Endothelial cell of umbilical vein (primary cell): ENCODE measurements around the gene SESTD1. TPM values are rescaled to one million over a fixed set of nuclear protein-coding genes. Genes with fewer than 3 reads are reported as not detected.

ENCODE experiments used
- BruUV-seq: library from RNA; stranded (reverse); fragments of 400-500 nt; replicated peaks from 2 replicates; lab custom pipeline; 2021; lab: Mats Ljungman, UMichigan
- CTCF ChIA-PET: fragments of 300-600, 350-600 bp; sonication (Branson Sonifier 250); formaldehyde crosslinking; loops from one replicate; lab custom pipeline; 2021; ENCODE audit warnings: antibody characterized with exemption, inconsistent platforms; lab: Charles Lee
- POLR2A ChIA-PET: fragments of 300-600, 350-600 bp; sonication (Branson Sonifier 250); formaldehyde crosslinking; loops from one replicate; lab custom pipeline; 2021; ENCODE audit warnings: antibody characterized with exemption, inconsistent platforms; lab: Charles Lee
- DNase-seq: peaks from one replicate; pipeline ENCODE4 v3.0.0-alpha.2; 2011; ENCODE audit warnings: low read depth, low spot score
- FAIRE-seq: peaks from 2 replicates; lab custom pipeline; 2011; peaks lifted over from hg19 to GRCh38; lab: Jason Lieb, UNC
- H2AFZ ChIP-seq: 2 replicates; pipeline ENCODE4 v1.6.0; 2012; ENCODE audit warnings: low read depth, low read length, control low read depth, inconsistent platforms
- H3K27ac ChIP-seq: 2 replicates; pipeline ENCODE4 v1.5.1; 2011; ENCODE audit warnings: low read depth, mild to moderate bottlenecking, control low read depth, low read length, moderate library complexity; ENCODE audit not compliant: insufficient read depth
- H3K27me3 ChIP-seq, 2 experiments: 2 replicates each; pipeline versions ENCODE4 v1.6.0 to v1.6.1; 2011; ENCODE audit warnings: low read length in 2 of 2, mixed read lengths in 1 of 2; ENCODE audit not compliant: control insufficient read depth in 2 of 2, insufficient read depth in 2 of 2
- H3K36me3 ChIP-seq, 2 experiments: 2 replicates in 1 of 2; 3 replicates in 1 of 2; pipeline ENCODE4 v1.5.1; 2011; ENCODE audit warnings: low read length in 2 of 2, mild to moderate bottlenecking in 1 of 2, moderate library complexity in 1 of 2; ENCODE audit not compliant: control insufficient read depth in 2 of 2, insufficient read depth in 2 of 2; ENCODE audit errors: extremely low read depth in 1 of 2
- H3K4me1 ChIP-seq: 3 replicates; pipeline ENCODE4 v1.5.1; 2011; ENCODE audit warnings: mild to moderate bottlenecking, low read length; ENCODE audit not compliant: control insufficient read depth, insufficient read depth; ENCODE audit errors: extremely low read depth
- H3K4me2 ChIP-seq: 2 replicates; pipeline ENCODE4 v1.6.1; 2011; ENCODE audit warnings: low read length, control low read depth, mixed read lengths; ENCODE audit not compliant: insufficient read depth
- H3K4me3 ChIP-seq, 3 experiments: fragments of 200-600 bp in 1 of 3; sonication (generic), shearing (Covaris generic) in 1 of 3; replicated peaks in 1 of 3; 2 replicates each; pipeline ENCODE4 v1.5.1; 2011 to 2016; ENCODE audit warnings: control low read depth in 3 of 3, low read length in 3 of 3, mild to moderate bottlenecking in 2 of 3, inconsistent platforms in 1 of 3, low read depth in 1 of 3, moderate library complexity in 1 of 3; ENCODE audit not compliant: insufficient read depth in 1 of 3
- H3K79me2 ChIP-seq: 2 replicates; pipeline ENCODE4 v1.6.0; 2012; ENCODE audit warnings: low read length, inconsistent platforms; ENCODE audit not compliant: control insufficient read depth, insufficient read depth
- H3K9ac ChIP-seq: replicated peaks from 2 replicates; pipeline ENCODE3; 2011; ENCODE audit warnings: low read length, control low read depth; ENCODE audit not compliant: insufficient read depth; ENCODE audit errors: extremely low read depth
- H3K9me1 ChIP-seq: replicated peaks from 3 replicates; pipeline ENCODE4 v1.6.0; 2011; ENCODE audit warnings: mild to moderate bottlenecking, low read length; ENCODE audit not compliant: control insufficient read depth, insufficient read depth; ENCODE audit errors: extremely low read depth
- H3K9me3 ChIP-seq: replicated peaks from 2 replicates; pipeline ENCODE4 v1.5.1; 2012; ENCODE audit warnings: low read length, inconsistent platforms; ENCODE audit not compliant: control insufficient read depth, insufficient read depth
- H4K20me1 ChIP-seq: replicated peaks from 2 replicates; pipeline ENCODE3; 2011; ENCODE audit warnings: mild to moderate bottlenecking, low read length; ENCODE audit not compliant: control insufficient read depth, insufficient read depth; ENCODE audit errors: extremely low read depth
- EZH2 ChIP-seq: IDR thresholded peaks from 2 replicates; pipeline ENCODE4 v1.6.1; 2012; ENCODE audit warnings: borderline replicate concordance, low read depth, mild to moderate bottlenecking, moderate library complexity, low read length, inconsistent platforms; ENCODE audit not compliant: severe bottlenecking
- FOS ChIP-seq: IDR thresholded peaks from 2 replicates; pipeline ENCODE4 v1.6.1; 2011; ENCODE audit warnings: mild to moderate bottlenecking, low read length, moderate library complexity, borderline replicate concordance; ENCODE audit not compliant: insufficient read depth
- GATA2 ChIP-seq: IDR thresholded peaks from 2 replicates; pipeline ENCODE4 v1.7.0; 2011; ENCODE audit warnings: low read depth, mild to moderate bottlenecking, moderate library complexity, mixed read lengths, low read length; ENCODE audit not compliant: insufficient read length, insufficient read depth
- JUN ChIP-seq: IDR thresholded peaks from 2 replicates; pipeline ENCODE4 v1.6.1; 2011; ENCODE audit warnings: borderline replicate concordance, low read depth; ENCODE audit not compliant: insufficient read length, insufficient read depth
- MYC ChIP-seq: IDR thresholded peaks from one replicate; pipeline ENCODE4 v1.6.1; 2011; ENCODE audit warnings: mild to moderate bottlenecking, low read depth, low read length
- POLR2A ChIP-seq: IDR thresholded peaks from 2 replicates; pipeline ENCODE4 v1.6.1; 2012; ENCODE audit warnings: low read depth, mild to moderate bottlenecking, control low read depth, low read length
- POLR2AphosphoS5 ChIP-seq: IDR thresholded peaks from 2 replicates; pipeline ENCODE4 v1.6.1; 2012; ENCODE audit warnings: low read depth, mild to moderate bottlenecking, control low read depth, low read length, moderate library complexity; ENCODE audit not compliant: insufficient read depth
- dilution Hi-C: fragments of 300-500 bp; cut with MboI; formaldehyde crosslinking; loops from one replicate; pipeline ENCODE4 v1.15.0; 2019; ENCODE audit warnings: low sequenced_read_pairs; ENCODE audit not compliant: extremely low pct_ligation_motif_present
- intact Hi-C: fragments of 100-400 bp; cut with micrococcal nuclease; formaldehyde crosslinking; loops from one replicate; pipeline ENCODE4 v1.10.0; 2022
- polyA plus RNA-seq, 4 experiments: library from polyadenylated mRNA; depleted of rRNA in 3 of 4; stranded (reverse) in 3 of 4; unstranded in 1 of 4; fragments of >200 nt; gene quantifications; 2 replicates each; pipeline versions ENCODE4 v1.2.1 to v1.2.3, GENCODE V29; 2011 to 2012; ENCODE audit warnings: missing spikeins in 1 of 4
- total RNA-seq: library from RNA; stranded (reverse); gene quantifications from 2 replicates; pipeline ENCODE4 v1.2.3, GENCODE V29; 2021
- TF ChIP-seq, protein P1 (sequence below), 2 donors: IDR thresholded peaks; 1 replicate in 1 of 2; 2 replicates in 1 of 2; pipeline ENCODE4 v1.5.1; 2011; ENCODE audit warnings: low read length in 2 of 2, mild to moderate bottlenecking in 2 of 2, moderate library complexity in 2 of 2, control low read depth in 1 of 2, inconsistent platforms in 1 of 2, low read depth in 1 of 2; ENCODE audit not compliant: insufficient read depth in 1 of 2; ENCODE audit errors: extremely low read depth in 1 of 2
- TF ChIP-seq, protein P2 (sequence below): IDR thresholded peaks from 2 replicates; pipeline ENCODE4 v1.6.1; 2011; ENCODE audit not compliant: insufficient read depth, insufficient read length

SESTD1 gene
- total and polyA plus RNA-seq, 2 donors (not counting 3 experiments of a cell fraction or from before 2014, with no cell fraction given), result 9.8 to 72.4 TPM

DNA sequence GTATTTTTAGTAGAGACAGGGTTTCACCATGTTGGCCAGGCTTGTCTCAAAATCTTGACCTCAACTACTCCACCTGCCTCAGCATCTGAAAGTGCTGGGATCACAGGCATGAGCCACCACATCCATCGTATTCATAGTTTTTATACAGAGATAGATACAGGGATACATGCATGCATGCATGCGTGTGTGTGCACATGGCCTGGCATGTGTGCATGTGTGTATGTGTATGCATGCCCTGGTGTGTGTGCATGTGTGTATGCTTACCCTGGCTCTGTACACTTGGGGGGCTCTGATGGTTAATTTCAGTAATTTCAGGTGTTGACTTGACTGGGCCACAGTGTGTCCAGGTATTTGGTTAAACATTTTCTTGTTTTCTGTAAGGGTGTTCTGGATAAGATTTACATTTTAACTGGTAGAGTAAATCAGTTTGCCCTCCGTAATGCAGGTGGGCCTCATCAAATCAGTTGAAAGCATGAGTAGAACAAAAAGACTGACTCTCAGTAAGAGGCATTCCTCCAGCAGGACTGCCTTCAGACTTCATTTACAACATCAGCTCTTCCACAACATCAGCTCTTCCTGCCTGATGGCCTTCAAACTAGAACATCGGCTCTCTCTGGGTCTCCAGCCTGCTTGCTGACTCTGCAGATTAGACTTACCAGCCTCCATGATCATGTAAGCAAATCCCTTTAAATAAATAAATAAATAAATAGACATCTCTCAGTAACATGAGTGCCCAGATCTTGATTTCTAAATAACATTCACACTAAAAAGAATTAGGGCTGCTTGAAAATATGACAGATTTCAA is 30.8 kb downstream of the SESTD1 start:
- Histone ChIP-seq H3K79me2 (peaks cover 59% of the 10 kb centered on the region), H2AFZ (no peak overlapping the region), H4K20me1 (peaks cover 2% of the 10 kb centered on the region), H3K9me3 (no peaks in the 10 kb centered on the region), H3K4me1 (peaks cover 14% of the 10 kb centered on the region), H3K27me3 (no peaks in the 10 kb centered on the region), H3K4me2 (no peak overlapping the region), H3K36me3 (no peaks in the 10 kb centered on the region), H3K9me1 (no peaks in the 10 kb centered on the region), H3K27ac (no peak overlapping the region), H3K9ac (no peak overlapping the region), H3K4me3 (no peak overlapping the region)
- intact Hi-C loops (loop anchor here (10.0 kb wide), 1 partner anchor 231 kb away; no protein-coding TSS in a partner anchor), dilution Hi-C loops (no loop called here)
- BruUV-seq, result no TSS peak
- ChIA-PET CTCF (interaction anchor here (0.9 kb wide), 1 partner anchor 15 kb away, joined by 3 read pairs; no protein-coding TSS in a partner anchor), POLR2A (no interaction called here)
- TF ChIP-seq GATA2, result no peak
- TF ChIP-seq JUN, result no peak
- TF ChIP-seq POLR2A, result no peak
- no peak for TF ChIP-seq FOS
- TF ChIP-seq, protein P1, sequence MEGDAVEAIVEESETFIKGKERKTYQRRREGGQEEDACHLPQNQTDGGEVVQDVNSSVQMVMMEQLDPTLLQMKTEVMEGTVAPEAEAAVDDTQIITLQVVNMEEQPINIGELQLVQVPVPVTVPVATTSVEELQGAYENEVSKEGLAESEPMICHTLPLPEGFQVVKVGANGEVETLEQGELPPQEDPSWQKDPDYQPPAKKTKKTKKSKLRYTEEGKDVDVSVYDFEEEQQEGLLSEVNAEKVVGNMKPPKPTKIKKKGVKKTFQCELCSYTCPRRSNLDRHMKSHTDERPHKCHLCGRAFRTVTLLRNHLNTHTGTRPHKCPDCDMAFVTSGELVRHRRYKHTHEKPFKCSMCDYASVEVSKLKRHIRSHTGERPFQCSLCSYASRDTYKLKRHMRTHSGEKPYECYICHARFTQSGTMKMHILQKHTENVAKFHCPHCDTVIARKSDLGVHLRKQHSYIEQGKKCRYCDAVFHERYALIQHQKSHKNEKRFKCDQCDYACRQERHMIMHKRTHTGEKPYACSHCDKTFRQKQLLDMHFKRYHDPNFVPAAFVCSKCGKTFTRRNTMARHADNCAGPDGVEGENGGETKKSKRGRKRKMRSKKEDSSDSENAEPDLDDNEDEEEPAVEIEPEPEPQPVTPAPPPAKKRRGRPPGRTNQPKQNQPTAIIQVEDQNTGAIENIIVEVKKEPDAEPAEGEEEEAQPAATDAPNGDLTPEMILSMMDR (IDR thresholded peaks at IDR 0.05; ENCODE audit: extremely low read depth in 1 of 2, insufficient read depth in 1 of 2, low read depth in 1 of 2, low read length in 2 of 2), result no peak
- TF ChIP-seq MYC, result no peak
- no peak for TF ChIP-seq EZH2
- TF ChIP-seq, protein P2, sequence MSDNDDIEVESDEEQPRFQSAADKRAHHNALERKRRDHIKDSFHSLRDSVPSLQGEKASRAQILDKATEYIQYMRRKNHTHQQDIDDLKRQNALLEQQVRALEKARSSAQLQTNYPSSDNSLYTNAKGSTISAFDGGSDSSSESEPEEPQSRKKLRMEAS, result no peak
- no peak for TF ChIP-seq POLR2AphosphoS5
- no peak for FAIRE-seq
- no peak for DNase-seq
